T-helper 1 cell treated with Interleukin-12 subunit alpha and Interleukin-12 subunit beta and Interleukin-4 antibody, amounts not matched to agents 30 μg/mL and 1 μg/mL, for 36 hours (primary cell): ENCODE measurements around the gene BPGM.
A peak's percentile ranks its signal among the peaks of the same experiment; 100 is the strongest.

Experiments
- H3K27ac Mint-ChIP-seq: one replicate; pipeline ENCODE4 v1.8.0; 2021; ENCODE audit warnings: mild to moderate bottlenecking, mixed read lengths
- H3K27me3 Mint-ChIP-seq: one replicate; pipeline ENCODE4 v1.8.0; 2021; ENCODE audit warnings: low read depth, mixed read lengths
- H3K36me3 Mint-ChIP-seq: one replicate; pipeline ENCODE4 v1.8.0; 2021; ENCODE audit warnings: low read depth, mixed read lengths
- H3K4me1 Mint-ChIP-seq: one replicate; pipeline ENCODE4 v1.8.0; 2021; ENCODE audit warnings: low read depth, mixed read lengths
- H3K4me3 Mint-ChIP-seq: one replicate; pipeline ENCODE4 v1.8.0; 2021; ENCODE audit warnings: mild to moderate bottlenecking, moderate library complexity, mixed read lengths
- H3K9me3 Mint-ChIP-seq: one replicate; pipeline ENCODE4 v1.8.0; 2021; ENCODE audit warnings: mixed read lengths

The BPGM gene

GRCh38 chr7:134623193-134623592, 23.5 kb upstream of the BPGM start:
- Mint-ChIP-seq H3K4me3 (no peak overlapping the region), H3K27me3 (peaks cover 54% of the 10 kb centered on the region), H3K36me3 (no peaks in the 10 kb centered on the region), H3K9me3 (no peaks in the 10 kb centered on the region), H3K4me1 (no peaks in the 10 kb centered on the region), H3K27ac (no peak overlapping the region)

- H3K4me1 Mint-ChIP-seq = no peaks in the 10 kb centered on the region
- no peak overlapping the region for H3K4me3 Mint-ChIP-seq
- H3K27me3 Mint-ChIP-seq = peaks cover 52% of the 10 kb centered on the region
- H3K36me3 Mint-ChIP-seq = no peaks in the 10 kb centered on the region
- H3K9me3 Mint-ChIP-seq = no peaks in the 10 kb centered on the region
- no peak overlapping the region for H3K27ac Mint-ChIP-seq
Measured at GRCh38 chr7:134625550-134625949, 21.1 kb upstream of the BPGM start.

- Mint-ChIP-seq H3K4me1 (no peaks in the 10 kb centered on the region), H3K4me3 (no peak overlapping the region), H3K27ac (no peak overlapping the region), H3K27me3 (peaks cover 44% of the 10 kb centered on the region), H3K9me3 (no peaks in the 10 kb centered on the region), H3K36me3 (no peaks in the 10 kb centered on the region)
Measured at GRCh38 chr7:134627109-134627774, 19.4 kb upstream of the BPGM start.

GRCh38 chr7:134627775-134628153, 18.9 kb upstream of the BPGM start:
- Mint-ChIP-seq H3K27ac (no peak overlapping the region), H3K4me3 (no peak overlapping the region), H3K9me3 (no peaks in the 10 kb centered on the region), H3K4me1 (no peaks in the 10 kb centered on the region), H3K27me3 (peaks cover 40% of the 10 kb centered on the region), H3K36me3 (no peaks in the 10 kb centered on the region)

GRCh38 chr7:134629445-134629844, 17.2 kb upstream of the BPGM start:
- peaks cover 34% of the 10 kb centered on the region for H3K27me3 Mint-ChIP-seq
- H3K4me3 Mint-ChIP-seq = no peak overlapping the region
- H3K36me3 Mint-ChIP-seq = no peaks in the 10 kb centered on the region

GRCh38 chr7:134630237-134630636, 16.4 kb upstream of the BPGM start:
- Mint-ChIP-seq H3K9me3 (no peaks in the 10 kb centered on the region), H3K27ac (no peak overlapping the region), H3K27me3 (peaks cover 30% of the 10 kb centered on the region), H3K4me3 (no peak overlapping the region), H3K4me1 (peaks cover 4% of the 10 kb centered on the region), H3K36me3 (no peaks in the 10 kb centered on the region)

More at GRCh38 chr7:134629445-134629844, 17.2 kb upstream of the BPGM start:
- H3K9me3 Mint-ChIP-seq = no peaks in the 10 kb centered on the region
- H3K4me1 Mint-ChIP-seq = peaks cover 2% of the 10 kb centered on the region
- no peak overlapping the region for H3K27ac Mint-ChIP-seq

- no peaks in the 10 kb centered on the region for H3K9me3 Mint-ChIP-seq
- peaks cover 26% of the 10 kb centered on the region for H3K27me3 Mint-ChIP-seq
- H3K4me3 Mint-ChIP-seq = no peak overlapping the region
- H3K4me1 Mint-ChIP-seq = peaks cover 9% of the 10 kb centered on the region
- no peak overlapping the region for H3K27ac Mint-ChIP-seq
- peaks cover 2% of the 10 kb centered on the region for H3K36me3 Mint-ChIP-seq
Measured at GRCh38 chr7:134630893-134631292, 15.8 kb upstream of the BPGM start.

GRCh38 chr7:134632052-134632451, 14.6 kb upstream of the BPGM start:
- peaks cover 9% of the 10 kb centered on the region for H3K36me3 Mint-ChIP-seq
- H3K27me3 Mint-ChIP-seq = peaks cover 21% of the 10 kb centered on the region
- H3K9me3 Mint-ChIP-seq = peaks cover 7% of the 10 kb centered on the region
- no peak overlapping the region for H3K27ac Mint-ChIP-seq
- H3K4me1 Mint-ChIP-seq = peaks cover 17% of the 10 kb centered on the region
- H3K4me3 Mint-ChIP-seq = no peak overlapping the region

- Mint-ChIP-seq H3K27ac (no peak overlapping the region), H3K36me3 (peaks cover 12% of the 10 kb centered on the region), H3K4me3 (no peak overlapping the region), H3K4me1 (peaks cover 22% of the 10 kb centered on the region), H3K27me3 (peaks cover 13% of the 10 kb centered on the region), H3K9me3 (peaks cover 10% of the 10 kb centered on the region)
Measured at GRCh38 chr7:134632937-134633540, 13.6 kb upstream of the BPGM start.

- Mint-ChIP-seq H3K36me3 (peaks cover 12% of the 10 kb centered on the region), H3K4me1 (peaks cover 33% of the 10 kb centered on the region), H3K4me3 (peak overlapping the region; percentile 33), H3K9me3 (peaks cover 10% of the 10 kb centered on the region), H3K27me3 (no peaks in the 10 kb centered on the region), H3K27ac (peak overlapping the region; percentile 76)
Measured at GRCh38 chr7:134636008-134636449, 10.6 kb upstream of the BPGM start.

- H3K27me3 Mint-ChIP-seq = no peaks in the 10 kb centered on the region
- H3K4me1 Mint-ChIP-seq = peaks cover 41% of the 10 kb centered on the region
- H3K27ac Mint-ChIP-seq = no peak overlapping the region
- peaks cover 20% of the 10 kb centered on the region for H3K9me3 Mint-ChIP-seq
- no peak overlapping the region for H3K4me3 Mint-ChIP-seq
- peaks cover 12% of the 10 kb centered on the region for H3K36me3 Mint-ChIP-seq
Measured at GRCh38 chr7:134637441-134637840, 9.2 kb upstream of the BPGM start.

- Mint-ChIP-seq H3K9me3 (peaks cover 20% of the 10 kb centered on the region), H3K36me3 (peaks cover 12% of the 10 kb centered on the region), H3K4me1 (peaks cover 41% of the 10 kb centered on the region), H3K4me3 (peak overlapping the region; percentile 25), H3K27me3 (no peaks in the 10 kb centered on the region), H3K27ac (peak overlapping the region; percentile 46)
Measured at GRCh38 chr7:134637934-134638719, 8.5 kb upstream of the BPGM start.

- H3K4me1 Mint-ChIP-seq = peaks cover 42% of the 10 kb centered on the region
- no peaks in the 10 kb centered on the region for H3K27me3 Mint-ChIP-seq
- H3K36me3 Mint-ChIP-seq = peaks cover 12% of the 10 kb centered on the region
- H3K27ac Mint-ChIP-seq = no peak overlapping the region
- no peak overlapping the region for H3K4me3 Mint-ChIP-seq
- peaks cover 20% of the 10 kb centered on the region for H3K9me3 Mint-ChIP-seq
Measured at GRCh38 chr7:134639061-134639460, 7.6 kb upstream of the BPGM start.

- no peak overlapping the region for H3K27ac Mint-ChIP-seq
- peaks cover 20% of the 10 kb centered on the region for H3K9me3 Mint-ChIP-seq
- H3K4me1 Mint-ChIP-seq = peaks cover 45% of the 10 kb centered on the region
- no peaks in the 10 kb centered on the region for H3K27me3 Mint-ChIP-seq
- H3K36me3 Mint-ChIP-seq = peaks cover 14% of the 10 kb centered on the region
- no peak overlapping the region for H3K4me3 Mint-ChIP-seq
Measured at GRCh38 chr7:134639683-134640279, 6.9 kb upstream of the BPGM start.
